ENCODE data around the gene HIVEP3. TPM values are rescaled to one million over a fixed set of nuclear protein-coding genes. Genes with fewer than 3 reads are reported as not detected.
A peak's percentile ranks its signal among the peaks of the same experiment; 100 is the strongest.

Gene HIVEP3
- total RNA-seq, 1 experiment from 2014 or later: 2.8 TPM

DNA sequence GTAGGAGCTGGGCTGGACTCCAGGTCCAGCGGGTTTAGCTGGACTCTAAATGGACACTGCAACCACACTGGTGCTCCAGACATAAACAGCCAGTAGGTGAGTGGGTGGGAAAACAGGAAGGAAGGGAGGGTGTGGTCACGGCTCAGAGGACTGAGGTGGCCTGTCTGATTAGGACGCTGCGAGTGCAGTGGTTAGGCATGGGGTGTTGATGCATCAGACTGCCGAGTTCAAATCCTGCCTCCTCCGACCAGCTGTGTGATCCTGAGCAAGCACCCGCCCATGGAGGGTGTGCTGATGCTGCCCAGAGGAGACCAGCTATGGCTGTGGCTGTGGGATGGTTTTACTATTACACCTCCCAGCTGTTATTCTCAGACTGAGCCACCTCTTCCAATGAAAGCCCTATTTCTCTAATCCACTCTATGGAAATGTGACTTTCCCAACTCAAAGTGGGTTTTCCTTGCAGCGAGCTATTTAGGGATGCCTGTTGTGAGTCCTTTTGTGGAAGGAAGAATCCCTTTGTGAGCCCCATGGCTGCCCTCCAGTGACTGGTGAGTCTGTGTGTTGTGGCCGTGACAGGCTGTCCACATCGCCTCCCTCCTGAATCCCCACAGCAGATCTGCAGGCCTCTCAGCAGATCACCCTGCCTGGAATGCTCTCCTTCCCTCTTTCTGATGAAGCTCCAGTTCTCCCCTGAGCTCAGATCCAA, 377.7 kb downstream of the HIVEP3 start:
- no peak overlapping the region for H3K4me3 ChIP-seq
- H3K27me3 ChIP-seq: no peaks in the 10 kb centered on the region
- no peak for DNase-seq
- peaks cover 4% of the 10 kb centered on the region; the same call in 1 of the 2 replicates for H3K4me1 ChIP-seq
- H3K9me3 ChIP-seq (replicated peaks): no peaks in the 10 kb centered on the region
- no peak overlapping the region for H3K27ac ChIP-seq
- H3K36me3 ChIP-seq: no peaks in the 10 kb centered on the region

GRCh38 chr1:41539999-41540398, 378.7 kb downstream of the HIVEP3 start:
- H3K27me3 ChIP-seq: no peaks in the 10 kb centered on the region
- DNase-seq: no peak
- no peak overlapping the region for H3K27ac ChIP-seq
- peaks cover 4% of the 10 kb centered on the region; the same call in 1 of the 2 replicates for H3K4me1 ChIP-seq
- no peak overlapping the region for H3K4me3 ChIP-seq
- no peaks in the 10 kb centered on the region for H3K9me3 ChIP-seq (replicated peaks)
- H3K36me3 ChIP-seq: no peaks in the 10 kb centered on the region

DNA sequence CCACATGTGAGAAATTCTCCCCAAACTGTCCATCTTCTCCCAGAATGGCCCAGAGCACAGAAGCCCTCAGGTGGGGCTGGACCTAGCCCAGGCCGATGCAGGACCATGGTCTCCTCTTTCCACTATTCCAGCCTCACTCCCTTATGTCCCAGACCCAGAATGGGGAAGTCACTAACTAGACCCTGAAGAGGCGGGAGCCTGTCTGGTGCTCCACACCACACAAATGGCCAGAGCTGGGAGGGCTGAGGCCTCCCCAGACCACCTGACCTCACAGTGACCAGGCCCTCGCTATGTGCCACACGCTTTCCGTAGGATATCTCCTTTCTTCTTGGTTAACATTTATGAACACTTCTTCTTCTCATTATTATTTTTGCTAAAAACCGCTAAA, 379.3 kb downstream of the HIVEP3 start:
- DNase-seq: no peak
- H3K36me3 ChIP-seq: no peaks in the 10 kb centered on the region
- peaks cover 4% of the 10 kb centered on the region; the same call in 1 of the 2 replicates for H3K4me1 ChIP-seq

GRCh38 chr1:41538741-41539417, 379.8 kb downstream of the HIVEP3 start:
- peaks cover 4% of the 10 kb centered on the region; the same call in 1 of the 2 replicates for H3K4me1 ChIP-seq
- H3K27ac ChIP-seq: no peak overlapping the region
- no peak for DNase-seq

More for the DNA sequence above, 379.3 kb downstream of the HIVEP3 start:
- no peaks in the 10 kb centered on the region for H3K9me3 ChIP-seq (replicated peaks)
- no peak overlapping the region for H3K4me3 ChIP-seq
- H3K27ac ChIP-seq: no peak overlapping the region
- H3K27me3 ChIP-seq: no peaks in the 10 kb centered on the region

GRCh38 chr1:41537788-41538351, 380.9 kb downstream of the HIVEP3 start:
- Histone ChIP-seq H3K4me3 (no peak overlapping the region), H3K27ac (no peak overlapping the region), H3K36me3 (no peaks in the 10 kb centered on the region), H3K4me1 (peaks cover 4% of the 10 kb centered on the region; the same call in 1 of the 2 replicates), H3K9me3 (replicated peaks) (no peaks in the 10 kb centered on the region), H3K27me3 (no peaks in the 10 kb centered on the region; the same call in 1 of the 2 replicates)
- DNase-seq: peak; percentile 42 to 48

More at GRCh38 chr1:41538741-41539417, 379.8 kb downstream of the HIVEP3 start:
- no peaks in the 10 kb centered on the region for H3K9me3 ChIP-seq (replicated peaks)
- H3K27me3 ChIP-seq: no peaks in the 10 kb centered on the region
- H3K4me3 ChIP-seq: no peak overlapping the region
- H3K36me3 ChIP-seq: no peaks in the 10 kb centered on the region

DNA sequence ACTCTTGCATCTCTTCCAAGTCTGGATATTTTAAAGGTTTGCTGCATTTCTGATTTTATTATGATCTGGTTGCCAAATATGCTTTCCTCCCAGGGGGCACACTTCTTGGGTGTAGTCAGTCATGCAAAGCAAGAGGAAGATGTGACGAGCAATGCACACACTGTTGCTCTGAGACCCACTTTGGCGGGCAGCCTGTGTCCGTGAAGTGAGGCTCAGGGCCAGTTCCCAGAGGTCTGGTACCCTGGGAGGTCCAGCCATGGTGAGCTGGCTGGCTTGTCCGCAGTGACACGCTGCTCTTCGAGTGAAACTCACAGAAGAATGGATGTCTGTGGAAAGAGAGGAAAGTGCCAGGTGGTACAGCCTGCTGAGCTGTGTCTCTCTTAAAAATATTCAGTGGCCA, 381.5 kb downstream of the HIVEP3 start:
- Histone ChIP-seq H3K36me3 (no peaks in the 10 kb centered on the region), H3K27me3 (no peaks in the 10 kb centered on the region; the same call in 1 of the 2 replicates), H3K27ac (no peak overlapping the region), H3K9me3 (replicated peaks) (no peaks in the 10 kb centered on the region), H3K4me3 (no peak overlapping the region), H3K4me1 (peaks cover 4% of the 10 kb centered on the region; the same call in 1 of the 2 replicates)
- DNase-seq: no peak

GRCh38 chr1:41536361-41536802, 382.3 kb downstream of the HIVEP3 start:
- Histone ChIP-seq H3K9me3 (replicated peaks) (no peaks in the 10 kb centered on the region), H3K4me1 (peaks cover 4% of the 10 kb centered on the region; the same call in 1 of the 2 replicates), H3K36me3 (no peaks in the 10 kb centered on the region), H3K27me3 (no peaks in the 10 kb centered on the region; the same call in 1 of the 2 replicates), H3K27ac (no peak overlapping the region), H3K4me3 (no peak overlapping the region)
- DNase-seq: no peak

- no peaks in the 10 kb centered on the region for H3K36me3 ChIP-seq
- H3K27me3 ChIP-seq: no peaks in the 10 kb centered on the region; the same call in 1 of the 2 replicates
- peaks cover 4% of the 10 kb centered on the region; the same call in 1 of the 2 replicates for H3K4me1 ChIP-seq
- DNase-seq: no peak
- H3K27ac ChIP-seq: no peak overlapping the region
- H3K4me3 ChIP-seq: no peak overlapping the region
- H3K9me3 ChIP-seq (replicated peaks): no peaks in the 10 kb centered on the region
These were observed 383.0 kb downstream of the HIVEP3 start for GRCh38 chr1:41535716-41536115.

DNA sequence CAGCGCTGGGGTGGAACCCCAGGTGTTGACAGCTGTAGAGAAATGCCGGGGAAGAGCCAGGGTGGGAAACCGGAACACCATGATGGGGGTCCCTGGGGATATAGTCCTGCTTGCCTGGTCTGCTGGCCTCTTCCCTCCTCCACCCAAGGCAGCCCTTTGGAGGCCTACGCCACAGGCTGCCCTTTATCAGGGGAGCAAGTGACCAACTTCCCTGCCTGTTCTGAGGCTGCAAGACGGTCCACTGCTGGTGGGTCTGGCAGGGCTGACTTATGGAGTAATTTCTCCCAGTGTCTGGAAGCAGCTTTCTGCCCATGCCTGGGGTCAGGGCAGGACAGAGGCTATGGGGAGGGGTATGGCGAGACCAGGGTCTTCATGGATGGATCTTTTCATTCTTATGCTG, 383.4 kb downstream of the HIVEP3 start:
- H3K27me3 ChIP-seq: no peaks in the 10 kb centered on the region; the same call in 1 of the 2 replicates
- no peaks in the 10 kb centered on the region for H3K9me3 ChIP-seq (replicated peaks)
- H3K36me3 ChIP-seq: no peaks in the 10 kb centered on the region
- no peak overlapping the region for H3K4me3 ChIP-seq
- DNase-seq: no peak
- peaks cover 4% of the 10 kb centered on the region; the same call in 1 of the 2 replicates for H3K4me1 ChIP-seq
- no peak overlapping the region for H3K27ac ChIP-seq

- peaks cover 4% of the 10 kb centered on the region; the same call in 1 of the 2 replicates for H3K4me1 ChIP-seq
- H3K4me3 ChIP-seq: no peak overlapping the region
- no peak overlapping the region for H3K27ac ChIP-seq
- no peak for DNase-seq
- no peaks in the 10 kb centered on the region for H3K36me3 ChIP-seq
- H3K9me3 ChIP-seq (replicated peaks): no peaks in the 10 kb centered on the region
- no peaks in the 10 kb centered on the region; the same call in 1 of the 2 replicates for H3K27me3 ChIP-seq
These were observed 384.3 kb downstream of the HIVEP3 start for GRCh38 chr1:41534181-41535076.

DNA sequence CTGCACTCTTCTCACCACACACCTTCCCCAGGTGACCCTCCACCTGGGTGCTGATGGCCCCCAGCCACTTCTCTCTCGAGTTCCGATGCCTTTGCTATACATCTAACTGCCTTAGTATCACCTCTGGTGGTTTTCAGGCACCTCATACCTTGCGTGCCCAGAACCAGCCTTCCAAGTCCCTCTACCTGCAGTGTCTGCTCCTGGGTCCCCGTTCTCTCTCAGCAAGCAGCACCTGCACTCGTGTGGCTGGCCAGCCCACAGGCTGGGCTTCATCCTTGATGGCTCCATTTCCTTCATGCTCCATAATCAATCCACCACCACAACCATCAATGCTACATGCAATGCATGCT, 385.0 kb downstream of the HIVEP3 start:
- DNase-seq: no peak
- no peaks in the 10 kb centered on the region; the same call in 1 of the 2 replicates for H3K27me3 ChIP-seq
- H3K4me1 ChIP-seq: peaks cover 4% of the 10 kb centered on the region; the same call in 1 of the 2 replicates
- H3K36me3 ChIP-seq: no peaks in the 10 kb centered on the region
- no peaks in the 10 kb centered on the region for H3K9me3 ChIP-seq (replicated peaks)
- no peak overlapping the region for H3K27ac ChIP-seq
- no peak overlapping the region for H3K4me3 ChIP-seq

GRCh38 chr1:41533016-41533730, 385.5 kb downstream of the HIVEP3 start:
- Histone ChIP-seq H3K36me3 (no peaks in the 10 kb centered on the region), H3K27me3 (no peaks in the 10 kb centered on the region; the same call in 1 of the 2 replicates), H3K4me1 (peaks cover 4% of the 10 kb centered on the region; the same call in 1 of the 2 replicates), H3K9me3 (replicated peaks) (no peaks in the 10 kb centered on the region), H3K27ac (no peak overlapping the region), H3K4me3 (no peak overlapping the region)
- DNase-seq: no peak

DNA sequence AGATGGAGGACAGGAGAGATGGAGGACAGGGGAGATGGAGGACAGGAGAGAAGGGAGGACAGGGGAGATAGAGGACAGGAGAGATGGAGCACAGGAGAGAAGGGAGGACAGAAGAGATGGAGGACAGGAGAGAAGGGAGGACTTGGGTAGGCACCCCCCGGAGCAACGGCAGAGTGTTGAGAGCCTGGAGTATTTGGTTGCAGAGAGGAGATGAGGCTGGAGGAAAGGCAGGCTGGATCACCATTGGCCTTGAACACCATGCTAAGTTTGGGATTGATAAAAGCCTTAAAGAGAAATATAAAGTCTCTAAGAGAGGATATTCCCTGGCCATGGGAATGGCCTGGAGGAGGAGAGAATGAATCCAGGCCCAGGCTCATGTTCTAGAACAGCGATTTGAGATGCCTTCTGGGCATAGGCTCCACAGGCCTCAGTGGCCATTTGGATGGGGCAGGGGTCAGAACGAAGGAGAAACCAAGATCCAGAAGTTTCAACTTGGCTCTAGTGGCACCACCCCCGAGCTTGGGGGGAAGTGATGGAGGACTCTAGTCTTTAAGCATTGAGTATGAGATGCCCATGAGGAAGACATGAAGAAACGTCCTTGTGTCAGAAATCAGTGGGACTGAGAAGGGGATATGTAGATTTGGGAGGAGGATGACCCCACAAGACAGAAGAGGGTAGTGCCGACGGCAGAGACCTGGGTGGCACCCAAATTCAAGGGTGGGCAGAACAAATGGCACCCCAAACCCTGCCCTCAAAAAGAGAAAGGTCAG, 386.3 kb downstream of the HIVEP3 start:
- no peak for DNase-seq
- no peaks in the 10 kb centered on the region for H3K9me3 ChIP-seq (replicated peaks)
- H3K4me1 ChIP-seq: no peaks in the 10 kb centered on the region; the same call in 1 of the 2 replicates
- no peak overlapping the region for H3K27ac ChIP-seq
- H3K4me3 ChIP-seq: no peak overlapping the region
- H3K27me3 ChIP-seq: no peaks in the 10 kb centered on the region; the same call in 1 of the 2 replicates
- no peaks in the 10 kb centered on the region for H3K36me3 ChIP-seq

All from SJCRH30 (cell line).